CD4-positive, alpha-beta T cell treated with Interleukin-1 beta for 1 hour (primary cell): ENCODE data around the gene FYN.

Source experiments
- DNase-seq, 2 donors: peaks; one replicate each; pipeline ENCODE4 v3.0.0-alpha.2; 2020 to 2022

The FYN gene

GRCh38 chr6:111805511-111806164 is 67.6 kb downstream of the FYN start:
- DNase-seq = peak in 1 of 2 donors; percentile 30

GRCh38 chr6:111804627-111805235 is 68.5 kb downstream of the FYN start:
- DNase-seq = peak; percentile 75 to 81

- DNase-seq = peak in 1 of 2 donors; percentile 37
Observed at GRCh38 chr6:111803804-111804203, 69.4 kb downstream of the FYN start.

GRCh38 chr6:111803371-111803770 is 69.9 kb downstream of the FYN start:
- DNase-seq = peak in 1 of 2 donors; percentile 32

GRCh38 chr6:111802720-111803330 is 70.4 kb downstream of the FYN start:
- DNase-seq = no peak

GRCh38 chr6:111802015-111802414 is 71.2 kb downstream of the FYN start:
- DNase-seq = no peak

GRCh38 chr6:111800821-111801220 is 72.4 kb downstream of the FYN start:
- no peak for DNase-seq

GRCh38 chr6:111800259-111800765 is 72.9 kb downstream of the FYN start:
- DNase-seq = no peak

- no peak for DNase-seq
Observed at GRCh38 chr6:111799576-111800258, 73.5 kb downstream of the FYN start.

GRCh38 chr6:111798281-111798725 is 74.9 kb downstream of the FYN start:
- no peak for DNase-seq

- no peak for DNase-seq
Observed at GRCh38 chr6:111796310-111796918, 76.8 kb downstream of the FYN start.

- no peak for DNase-seq
Observed at GRCh38 chr6:111795558-111795957, 77.7 kb downstream of the FYN start.

GRCh38 chr6:111794727-111795452 is 78.4 kb downstream of the FYN start:
- no peak for DNase-seq

GRCh38 chr6:111794300-111794699 is 79.0 kb downstream of the FYN start:
- DNase-seq = no peak

GRCh38 chr6:111793711-111794111 is 79.5 kb downstream of the FYN start:
- peak; percentile 67 to 68 for DNase-seq

- no peak for DNase-seq
Observed at GRCh38 chr6:111792914-111793700, 80.1 kb downstream of the FYN start.

- no peak for DNase-seq
Observed at GRCh38 chr6:111792241-111792640, 81.0 kb downstream of the FYN start.

- no peak for DNase-seq
Observed at GRCh38 chr6:111791415-111791814, 81.8 kb downstream of the FYN start.

- DNase-seq = no peak
Observed at GRCh38 chr6:111789598-111789997, 83.7 kb downstream of the FYN start.

- no peak for DNase-seq
Observed at GRCh38 chr6:111788379-111789276, 84.6 kb downstream of the FYN start.
